Parathyroid adenoma (tissue), 2 donors: ENCODE results near the gene CELSR2.
"Not testable (repeated sequence)": the region's sequence is repeated elsewhere in the genome, so short reads cannot be mapped to it uniquely, and the experiment has no call there.

Source experiments
- H2AFZ ChIP-seq: fragments of 300-600 bp; sonication (generic); one replicate; pipeline ENCODE4 v1.7.0; 2017; ENCODE audit warnings: antibody characterized with exemption, mild to moderate bottlenecking
- H3K27ac ChIP-seq: fragments of 300-600 bp; sonication (generic); one replicate; pipeline ENCODE4 v1.7.0; 2017
- H3K27me3 ChIP-seq: fragments of 300-600 bp; sonication (generic); one replicate; pipeline ENCODE4 v1.7.0; 2017; ENCODE audit warnings: low read length; ENCODE audit not compliant: control insufficient read depth, insufficient read depth
- H3K36me3 ChIP-seq: fragments of 300-600 bp; sonication (generic); one replicate; pipeline ENCODE4 v1.7.0; 2017; ENCODE audit warnings: low read length; ENCODE audit not compliant: control insufficient read depth, insufficient read depth
- H3K4me1 ChIP-seq: fragments of 300-600 bp; sonication (generic); one replicate; pipeline ENCODE4 v1.7.0; 2017; ENCODE audit warnings: control low read depth
- H3K4me2 ChIP-seq: fragments of 300-600 bp; sonication (generic); one replicate; pipeline ENCODE4 v1.7.0; 2017; ENCODE audit warnings: low read length
- H3K4me3 ChIP-seq: fragments of 300-600 bp; sonication (generic); one replicate; pipeline ENCODE4 v1.7.0; 2017; ENCODE audit warnings: low read depth, low read length
- H3K79me2 ChIP-seq: fragments of 300-600 bp; sonication (generic); one replicate; pipeline ENCODE4 v1.7.0; 2017; ENCODE audit warnings: control low read depth
- H3K9ac ChIP-seq: fragments of 300-600 bp; sonication (generic); one replicate; pipeline ENCODE4 v1.7.0; 2017; ENCODE audit warnings: mild to moderate bottlenecking
- H3K9me3 ChIP-seq: fragments of 300-600 bp; sonication (generic); one replicate; pipeline ENCODE4 v1.7.0; 2017; ENCODE audit warnings: low read length; ENCODE audit not compliant: control insufficient read depth
- CTCF ChIP-seq: fragments of 300-600 bp; sonication (generic); IDR thresholded peaks from one replicate; pipeline ENCODE4 v1.7.0; 2017; ENCODE audit warnings: antibody characterized with exemption, mild to moderate bottlenecking
- donor health status: primary hyperparathyroidism.

CELSR2 gene

GRCh38 chr1:109283748-109284600 lies 34.6 kb downstream of the CELSR2 start:
- Histone ChIP-seq H3K4me2 (peak overlapping the region; percentile 99), H3K4me1 (no peaks in the 10 kb centered on the region), H3K4me3 (peak overlapping the region; percentile 73), H2AFZ (peak overlapping the region; percentile 89), H3K9me3 (no peaks in the 10 kb centered on the region), H3K79me2 (no peaks in the 10 kb centered on the region), H3K27ac (peak overlapping the region; percentile 79), H3K9ac (peak overlapping the region; percentile 11), H3K36me3 (no peaks in the 10 kb centered on the region), H3K27me3 (no peaks in the 10 kb centered on the region)
- no peak for TF ChIP-seq CTCF

DNA sequence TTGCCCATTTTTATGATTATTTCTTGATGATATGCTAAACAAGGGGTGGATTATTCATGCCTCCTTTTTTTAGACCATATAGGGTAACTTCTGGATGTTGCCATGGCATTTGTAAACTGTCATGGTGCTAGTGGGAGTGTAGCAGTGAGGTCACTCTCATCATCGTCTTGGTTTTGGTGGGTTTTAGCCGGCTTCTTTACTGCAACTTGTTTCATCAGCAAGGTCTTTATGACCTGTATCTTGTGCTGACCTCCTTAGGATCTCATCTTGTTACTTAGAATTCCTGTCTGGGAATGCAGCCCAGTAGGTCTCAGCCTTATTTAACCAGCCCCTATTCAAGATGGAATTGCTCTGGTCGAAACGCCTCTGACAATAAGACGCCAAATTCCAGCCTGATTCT lies 37.4 kb downstream of the CELSR2 start:
- not testable (repeated sequence) for H3K79me2 ChIP-seq, H3K27ac ChIP-seq, H3K9ac ChIP-seq, H3K4me3 ChIP-seq, H3K9me3 ChIP-seq, H3K4me2 ChIP-seq, H3K4me1 ChIP-seq, H2AFZ ChIP-seq, H3K27me3 ChIP-seq, H3K36me3 ChIP-seq

DNA sequence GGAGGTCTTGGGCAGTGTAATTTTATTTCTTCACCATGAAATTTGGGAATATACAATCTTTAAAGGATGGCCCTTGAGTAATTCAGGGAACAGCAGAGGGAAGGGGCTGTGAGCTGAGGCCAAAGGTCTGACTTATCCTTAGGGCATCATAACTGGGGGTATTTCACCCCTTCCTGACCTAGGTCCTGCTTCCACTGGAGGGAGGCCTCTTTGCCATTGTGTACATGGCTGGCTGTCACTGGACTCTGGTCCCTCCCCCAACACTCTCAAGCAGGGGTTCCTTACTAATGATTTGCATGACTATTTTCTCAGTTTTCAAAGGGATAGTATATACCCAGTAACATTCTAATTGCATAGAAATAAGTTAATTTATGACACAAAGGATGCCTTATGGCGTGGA lies 40.8 kb downstream of the CELSR2 start:
- no peaks in the 10 kb centered on the region for H3K4me1 ChIP-seq
- TF ChIP-seq CTCF, result no peak
- no peak overlapping the region for H2AFZ ChIP-seq
- H3K9me3 ChIP-seq, result no peaks in the 10 kb centered on the region
- no peak overlapping the region for H3K4me3 ChIP-seq
- no peaks in the 10 kb centered on the region for H3K27me3 ChIP-seq
- H3K79me2 ChIP-seq, result no peaks in the 10 kb centered on the region
- no peaks in the 10 kb centered on the region for H3K36me3 ChIP-seq
- no peak overlapping the region for H3K9ac ChIP-seq
- no peak overlapping the region for H3K4me2 ChIP-seq
- no peak overlapping the region for H3K27ac ChIP-seq

DNA sequence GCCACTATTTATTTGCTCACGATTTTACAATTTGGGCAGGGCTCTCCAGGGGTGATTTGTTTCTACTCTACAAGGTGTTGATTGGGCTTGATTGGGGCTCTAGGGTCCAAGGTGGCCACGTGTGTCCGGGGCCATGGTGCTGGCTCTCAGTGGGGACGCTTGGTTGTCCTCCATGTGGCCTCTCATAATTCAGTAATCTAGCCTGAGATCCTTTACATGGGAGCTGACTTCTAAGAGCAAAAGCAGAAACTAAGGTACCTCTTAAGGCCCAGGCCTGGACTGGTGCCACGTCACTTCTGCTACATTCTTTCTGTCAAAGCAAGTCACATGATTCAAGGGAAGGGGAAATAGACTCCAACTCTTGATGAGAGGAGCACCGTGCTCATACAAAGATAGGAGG lies 41.7 kb downstream of the CELSR2 start:
- no peaks in the 10 kb centered on the region for H3K4me1 ChIP-seq
- no peaks in the 10 kb centered on the region for H3K9me3 ChIP-seq
- no peaks in the 10 kb centered on the region for H3K79me2 ChIP-seq
- H2AFZ ChIP-seq, result no peak overlapping the region
- TF ChIP-seq CTCF, result no peak
- H3K9ac ChIP-seq, result no peak overlapping the region
- H3K4me3 ChIP-seq, result no peak overlapping the region
- H3K4me2 ChIP-seq, result no peak overlapping the region
- no peak overlapping the region for H3K27ac ChIP-seq
- H3K36me3 ChIP-seq, result no peaks in the 10 kb centered on the region
- no peaks in the 10 kb centered on the region for H3K27me3 ChIP-seq

- H3K27me3 ChIP-seq, result no peaks in the 10 kb centered on the region
- no peak for TF ChIP-seq CTCF
- H3K4me3 ChIP-seq, result no peak overlapping the region
- no peaks in the 10 kb centered on the region for H3K9me3 ChIP-seq
- no peak overlapping the region for H3K4me2 ChIP-seq
- no peak overlapping the region for H2AFZ ChIP-seq
- H3K9ac ChIP-seq, result no peak overlapping the region
- H3K27ac ChIP-seq, result no peak overlapping the region
- H3K36me3 ChIP-seq, result no peaks in the 10 kb centered on the region
- no peaks in the 10 kb centered on the region for H3K79me2 ChIP-seq
- no peaks in the 10 kb centered on the region for H3K4me1 ChIP-seq
Measured at GRCh38 chr1:109292364-109292763, 43.0 kb downstream of the CELSR2 start.
